Keratinocyte (primary cell): ENCODE measurements around the gene SH3BP1.

Experiments
- CTCF ChIP-seq, 3 experiments: IDR thresholded peaks in 1 of 3; conservative IDR thresholded peaks in 1 of 3; optimal IDR thresholded peaks in 1 of 3; 2 replicates in 2 of 3; 3 replicates in 1 of 3; pipeline versions ENCODE3 to v1.5.1; 2011; ENCODE audit warnings: low read length in 3 of 3, mild to moderate bottlenecking in 3 of 3, moderate library complexity in 2 of 3, control low read depth in 1 of 3, inconsistent platforms in 1 of 3; ENCODE audit not compliant: insufficient read depth in 2 of 3; ENCODE audit errors: extremely low read depth in 1 of 3
- EZH2 ChIP-seq: IDR thresholded peaks from one replicate; pipeline ENCODE4 v1.6.1; 2012; ENCODE audit warnings: inconsistent platforms, mild to moderate bottlenecking, low read length, moderate library complexity

DNA sequence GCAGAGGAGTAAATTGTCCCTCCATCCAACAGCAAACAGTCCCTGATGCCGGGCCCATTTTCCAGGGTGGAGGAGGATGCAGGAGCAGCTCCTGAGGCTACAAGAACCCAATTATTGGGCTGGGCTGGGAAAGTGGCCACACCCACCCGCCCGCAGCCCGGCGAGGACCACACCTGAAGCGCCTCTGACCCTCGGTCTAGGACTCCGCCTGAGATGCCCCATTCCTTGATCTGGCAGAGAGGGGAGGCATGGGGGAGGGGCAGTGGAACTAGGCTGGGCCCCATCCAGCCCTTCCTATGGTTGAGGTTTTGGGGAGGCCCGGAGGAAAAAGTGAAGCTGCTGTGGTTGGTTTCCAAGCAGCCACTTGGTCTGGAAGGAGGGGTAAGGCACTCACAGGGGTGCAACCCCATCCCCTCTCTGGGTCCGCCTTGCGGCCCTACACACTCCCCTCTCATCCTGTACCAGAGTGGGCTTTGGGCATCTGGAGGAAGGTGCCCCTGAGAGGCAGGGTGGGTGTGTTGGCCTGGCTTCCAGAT lies 33.5 kb downstream of the SH3BP1 start:
- no peak for TF ChIP-seq CTCF (optimal IDR thresholded peaks at IDR 0.05 in 1 of 3, IDR thresholded peaks at IDR 0.05 in 1 of 3, conservative IDR thresholded peaks at IDR 0.05 in 1 of 3; ENCODE audit: extremely low read depth in 1 of 3, insufficient read depth in 2 of 3, low read length in 3 of 3)
- TF ChIP-seq EZH2: no peak
